Peyer's patch (tissue), 4 donors: ENCODE measurements around the gene SLC13A2. TPM values are rescaled to one million over a fixed set of nuclear protein-coding genes. Genes with fewer than 3 reads are reported as not detected.
"Not testable (repeated sequence)": the region's sequence is repeated elsewhere in the genome, so short reads cannot be mapped to it uniquely, and the experiment has no call there.

Experiments
- DNase-seq, 3 donors: peaks; one replicate each; pipeline ENCODE4 v3.0.0-alpha.2; 2017 to 2019
- H3K27ac ChIP-seq, 4 donors: fragments of 200-600 bp; sonication (generic); one replicate each; pipeline ENCODE4 v1.5.1; 2016 to 2019
- H3K27me3 ChIP-seq, 2 donors: fragments of 200-600 bp; sonication (generic); one replicate each; pipeline ENCODE4 v1.5.1; 2019
- H3K36me3 ChIP-seq, 3 donors: fragments of 200-600 bp; sonication (generic); one replicate each; pipeline ENCODE4 v1.5.1; 2016 to 2019
- H3K4me1 ChIP-seq, 4 donors: fragments of 200-600 bp; sonication (generic); one replicate each; pipeline ENCODE4 v1.5.1; 2016 to 2019
- H3K4me3 ChIP-seq, 4 donors: fragments of 200-600 bp; sonication (generic); 1 replicate in 3 of 4; 2 replicates in 1 of 4; pipeline ENCODE4 v1.5.1; 2016 to 2019; ENCODE audit warnings: mild to moderate bottlenecking in 1 of 4
- H3K9me3 ChIP-seq, 4 donors: fragments of 200-600 bp; sonication (generic); one replicate each; pipeline ENCODE4 v1.5.1; 2016 to 2019; ENCODE audit warnings: mild to moderate bottlenecking in 1 of 4
- POLR2A ChIP-seq, 2 donors: fragments of 450-650 bp; IDR thresholded peaks; one replicate each; pipeline ENCODE4 v1.5.1; 2017; ENCODE audit warnings: antibody characterized with exemption in 2 of 2, mild to moderate bottlenecking in 2 of 2, moderate library complexity in 2 of 2
- total RNA-seq, 4 donors: library from RNA; depleted of rRNA; stranded (reverse); fragments of >200 nt; gene quantifications; one replicate each; pipeline ENCODE4 v1.1.0, GENCODE V29; 2016
- TF ChIP-seq, protein P1 (sequence below), 6 experiments: fragments of 450-650 bp in 4 of 6; fragments of 200-600 bp in 2 of 6; sonication (generic) in 1 of 6; IDR thresholded peaks; one replicate each; pipeline ENCODE4 v1.5.1; 2017 to 2019; ENCODE audit warnings: antibody characterized with exemption in 6 of 6, mild to moderate bottlenecking in 3 of 6, moderate library complexity in 1 of 6

Gene SLC13A2
- 100 to 1,000 TPM in 3 of 4 donors, 10 to 100 TPM in 1; 11.6 to 612 (median 544) TPM for total RNA-seq

- H3K36me3 ChIP-seq: no peaks in the 10 kb centered on the region
- DNase-seq: peak in 2 of 3 donors; percentile 74 to 80
- peak within 1 kb of the TSS in 3 of 4 donors; percentile 63 to 94 (median 76) for H3K27ac ChIP-seq
- TF ChIP-seq, protein P1, sequence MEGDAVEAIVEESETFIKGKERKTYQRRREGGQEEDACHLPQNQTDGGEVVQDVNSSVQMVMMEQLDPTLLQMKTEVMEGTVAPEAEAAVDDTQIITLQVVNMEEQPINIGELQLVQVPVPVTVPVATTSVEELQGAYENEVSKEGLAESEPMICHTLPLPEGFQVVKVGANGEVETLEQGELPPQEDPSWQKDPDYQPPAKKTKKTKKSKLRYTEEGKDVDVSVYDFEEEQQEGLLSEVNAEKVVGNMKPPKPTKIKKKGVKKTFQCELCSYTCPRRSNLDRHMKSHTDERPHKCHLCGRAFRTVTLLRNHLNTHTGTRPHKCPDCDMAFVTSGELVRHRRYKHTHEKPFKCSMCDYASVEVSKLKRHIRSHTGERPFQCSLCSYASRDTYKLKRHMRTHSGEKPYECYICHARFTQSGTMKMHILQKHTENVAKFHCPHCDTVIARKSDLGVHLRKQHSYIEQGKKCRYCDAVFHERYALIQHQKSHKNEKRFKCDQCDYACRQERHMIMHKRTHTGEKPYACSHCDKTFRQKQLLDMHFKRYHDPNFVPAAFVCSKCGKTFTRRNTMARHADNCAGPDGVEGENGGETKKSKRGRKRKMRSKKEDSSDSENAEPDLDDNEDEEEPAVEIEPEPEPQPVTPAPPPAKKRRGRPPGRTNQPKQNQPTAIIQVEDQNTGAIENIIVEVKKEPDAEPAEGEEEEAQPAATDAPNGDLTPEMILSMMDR (IDR thresholded peaks at IDR 0.05): peak in 4 of 6 experiments; percentile 8 to 66 (median 59)
- peak; percentile 97 to 99 for TF ChIP-seq POLR2A (IDR thresholded peaks at IDR 0.05)
- peaks cover 0 to 23% (median 1%) of the 10 kb centered on the region in 4 donors for H3K4me1 ChIP-seq
- no peaks in the 10 kb centered on the region for H3K9me3 ChIP-seq
- peak within 1 kb of the TSS in 3 of 4 donors; percentile 19 to 66 (median 59) for H3K4me3 ChIP-seq
- H3K27me3 ChIP-seq: no peaks in the 10 kb centered on the region
These were observed at the start of gene SLC13A2 for GRCh38 chr17:28473542-28473941. TSS of gene SLC13A2 (plus strand) at chr17:28473644. CDS start at chr17:28473713, 69 bp downstream.

DNA sequence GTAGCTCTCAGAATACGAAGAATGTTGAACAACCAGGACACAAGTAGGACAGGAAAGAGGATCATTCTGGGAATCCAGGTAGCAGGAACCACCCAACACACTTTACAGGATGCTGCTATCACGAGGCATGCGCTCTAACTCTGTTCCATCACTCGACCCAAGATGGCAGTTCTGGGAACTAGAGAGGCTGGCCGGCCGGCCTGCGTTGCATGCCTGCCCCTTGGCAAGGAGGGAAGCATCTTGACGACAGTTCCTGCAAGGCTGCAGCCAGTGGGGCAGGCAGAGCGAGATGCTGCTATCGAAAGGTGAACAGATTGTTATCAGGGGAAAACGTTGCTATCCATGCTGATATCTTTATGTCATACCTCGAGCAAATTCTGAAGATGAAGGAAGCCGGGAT, 48.2 kb upstream of the SLC13A2 start:
- Histone ChIP-seq H3K36me3 (no peaks in the 10 kb centered on the region), H3K4me1 (no peaks in the 10 kb centered on the region), H3K27me3 (no peaks in the 10 kb centered on the region), H3K4me3 (no peak overlapping the region), H3K27ac (no peak overlapping the region), H3K9me3 (no peaks in the 10 kb centered on the region)
- TF ChIP-seq, protein P1 (IDR thresholded peaks at IDR 0.05): no peak
- TF ChIP-seq POLR2A (IDR thresholded peaks at IDR 0.05): no peak
- no peak for DNase-seq

- peak in 2 of 3 donors; percentile 57 to 62 for DNase-seq
- no peak overlapping the region for H3K4me3 ChIP-seq
- no peaks in the 10 kb centered on the region for H3K36me3 ChIP-seq
- no peak for TF ChIP-seq POLR2A (IDR thresholded peaks at IDR 0.05)
- TF ChIP-seq, protein P1 (IDR thresholded peaks at IDR 0.05): peak in 4 of 6 experiments; percentile 10 to 55 (median 46)
- H3K4me1 ChIP-seq: no peaks in the 10 kb centered on the region
- no peak overlapping the region for H3K27ac ChIP-seq
- no peaks in the 10 kb centered on the region for H3K9me3 ChIP-seq
- no peaks in the 10 kb centered on the region for H3K27me3 ChIP-seq
These were observed 47.3 kb upstream of the SLC13A2 start for GRCh38 chr17:28426081-28426519.

- no peaks in the 10 kb centered on the region for H3K4me1 ChIP-seq
- TF ChIP-seq, protein P1 (IDR thresholded peaks at IDR 0.05): no peak
- TF ChIP-seq POLR2A (IDR thresholded peaks at IDR 0.05): no peak
- H3K9me3 ChIP-seq: no peaks in the 10 kb centered on the region
- no peaks in the 10 kb centered on the region for H3K27me3 ChIP-seq
- no peak for DNase-seq
- no peak overlapping the region for H3K4me3 ChIP-seq
- no peak overlapping the region for H3K27ac ChIP-seq
- H3K36me3 ChIP-seq: no peaks in the 10 kb centered on the region
These were observed 46.1 kb upstream of the SLC13A2 start for GRCh38 chr17:28427371-28427770.

- H3K27ac ChIP-seq, H3K4me1 ChIP-seq, DNase-seq, H3K36me3 ChIP-seq, H3K27me3 ChIP-seq, H3K9me3 ChIP-seq, H3K4me3 ChIP-seq: not testable (repeated sequence)
These were observed 45.5 kb upstream of the SLC13A2 start for GRCh38 chr17:28427982-28428381.

DNA sequence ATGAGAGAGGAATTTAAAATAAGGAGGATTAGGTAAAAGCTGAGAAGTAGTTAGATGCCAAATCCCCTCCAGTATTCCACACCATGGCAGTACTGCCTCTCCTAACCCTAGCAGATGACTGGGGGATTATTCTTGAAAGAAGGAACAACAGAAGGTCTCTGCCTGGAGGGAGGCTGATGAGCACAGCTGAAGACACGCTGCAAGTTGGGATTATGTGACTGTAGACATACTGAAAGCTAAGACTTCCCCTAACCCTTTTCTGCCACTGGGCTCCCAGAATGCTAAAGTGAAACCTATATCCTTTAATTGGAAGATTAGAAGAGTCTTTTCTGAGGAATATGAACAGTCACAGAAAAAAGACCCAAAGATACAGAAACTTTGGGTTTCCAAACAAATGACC, 39.7 kb upstream of the SLC13A2 start:
- DNase-seq: no peak
- no peak overlapping the region for H3K4me3 ChIP-seq
- TF ChIP-seq, protein P1 (IDR thresholded peaks at IDR 0.05): no peak
- TF ChIP-seq POLR2A (IDR thresholded peaks at IDR 0.05): no peak
- H3K27me3 ChIP-seq: no peaks in the 10 kb centered on the region
- no peaks in the 10 kb centered on the region for H3K36me3 ChIP-seq
- no peaks in the 10 kb centered on the region for H3K9me3 ChIP-seq
- no peaks in the 10 kb centered on the region for H3K4me1 ChIP-seq
- no peak overlapping the region for H3K27ac ChIP-seq

GRCh38 chr17:28434326-28434725, 39.1 kb upstream of the SLC13A2 start:
- not testable (repeated sequence) for H3K27me3 ChIP-seq, H3K27ac ChIP-seq, H3K4me3 ChIP-seq, H3K4me1 ChIP-seq, H3K9me3 ChIP-seq, DNase-seq, H3K36me3 ChIP-seq
